PC-3 (cell line): ENCODE data around the gene RFX7. TPM values are rescaled to one million over a fixed set of nuclear protein-coding genes. Genes with fewer than 3 reads are reported as not detected.

Source experiments
- ATAC-seq: fragments of 200-7000 bp; cut with Tn5 transposase; 2 replicates; pipeline ENCODE4 v1.9.1; 2020; ENCODE audit warnings: mild to moderate bottlenecking, moderate library complexity
- BruUV-seq: library from RNA; stranded (reverse); fragments of 400-500 nt; replicated peaks from 2 replicates; lab custom pipeline; 2021; lab: Mats Ljungman, UMichigan
- CTCF ChIA-PET: fragments of 300-600 bp; sonication (Branson Sonifier 250); formaldehyde crosslinking; loops from one replicate; lab custom pipeline; 2022; ENCODE audit warnings: antibody characterized with exemption; lab: Charles Lee
- POLR2A ChIA-PET: fragments of 300-600 bp; sonication (Branson Sonifier 250); formaldehyde crosslinking; loops from one replicate; lab custom pipeline; 2022; ENCODE audit warnings: antibody characterized with exemption; ENCODE audit not compliant: unreplicated experiment; lab: Charles Lee
- DNase-seq: peaks from one replicate; pipeline ENCODE4 v3.0.0-alpha.2; 2015
- H2AFZ ChIP-seq: fragments of 300-600 bp; sonication (generic); 2 replicates; pipeline ENCODE4 v1.6.0; 2016; ENCODE audit warnings: antibody characterized with exemption, low read length
- H3F3A ChIP-seq: fragments of 300-600 bp; sonication (generic); one replicate; pipeline ENCODE4 v1.6.0; 2017; ENCODE audit warnings: antibody characterized with exemption, low read length, control low read depth, mild to moderate bottlenecking; ENCODE audit not compliant: unreplicated experiment
- H3K27ac ChIP-seq: fragments of 300-600 bp; sonication (generic); 2 replicates; pipeline ENCODE4 v1.5.1; 2016; ENCODE audit warnings: mild to moderate bottlenecking, low read length
- H3K27me3 ChIP-seq: fragments of 300-600 bp; sonication (generic); 2 replicates; pipeline ENCODE4 v1.6.1; 2016; ENCODE audit warnings: low read length, mixed read lengths
- H3K36me3 ChIP-seq: fragments of 300-600 bp; sonication (generic); 2 replicates; pipeline ENCODE4 v1.6.1; 2016; ENCODE audit warnings: low read depth, mixed run types, low read length, mixed read lengths
- H3K4me1 ChIP-seq: fragments of 300-600 bp; sonication (generic); 2 replicates; pipeline ENCODE4 v1.5.1; 2016; ENCODE audit warnings: low read length; ENCODE audit not compliant: insufficient read depth
- H3K4me2 ChIP-seq: fragments of 300-600 bp; sonication (generic); 2 replicates; pipeline ENCODE4 v1.6.0; 2016; ENCODE audit warnings: low read length
- H3K4me3 ChIP-seq: fragments of 300-600 bp; sonication (generic); 2 replicates; pipeline ENCODE4 v1.5.1; 2016; ENCODE audit warnings: mild to moderate bottlenecking, low read length, mixed read lengths
- H3K79me2 ChIP-seq: fragments of 300-600 bp; sonication (generic); 2 replicates; pipeline ENCODE4 v1.6.1; 2017; ENCODE audit warnings: low read length, mixed read lengths
- H3K9ac ChIP-seq: fragments of 300-600 bp; sonication (generic); 2 replicates; pipeline ENCODE4 v1.6.0; 2016; ENCODE audit warnings: mild to moderate bottlenecking, low read length
- H3K9me2 ChIP-seq: fragments of 300-600 bp; sonication (generic); replicated peaks from 2 replicates; pipeline ENCODE4 v1.6.1; 2016; ENCODE audit warnings: mixed run types, low read length, mixed read lengths
- H3K9me3 ChIP-seq: fragments of 300-600 bp; sonication (generic); 2 replicates; pipeline ENCODE4 v1.6.1; 2016; ENCODE audit warnings: low read length, mixed read lengths
- H4K20me1 ChIP-seq: fragments of 300-600 bp; sonication (generic); 2 replicates; pipeline ENCODE4 v1.6.1; 2016; ENCODE audit warnings: low read length, mixed read lengths
- CTCF ChIP-seq: fragments of 300-600 bp; sonication (generic); conservative IDR thresholded peaks from 2 replicates; pipeline ENCODE4 v1.5.1; 2017; ENCODE audit warnings: antibody characterized with exemption, low read depth, mild to moderate bottlenecking, low read length
- EZH2 ChIP-seq: fragments of 300-600 bp; sonication (generic); IDR thresholded peaks from one replicate; pipeline ENCODE4 v1.6.1; 2017; ENCODE audit warnings: antibody characterized with exemption, mild to moderate bottlenecking, low read length; ENCODE audit not compliant: unreplicated experiment
- EZH2phosphoT487 ChIP-seq: fragments of 300-600 bp; sonication (generic); IDR thresholded peaks from 2 replicates; pipeline ENCODE4 v1.6.1; 2018; ENCODE audit warnings: mild to moderate bottlenecking, antibody characterized with exemption, low read length, borderline replicate concordance
- intact Hi-C: fragments of 100-400 bp; cut with micrococcal nuclease; formaldehyde crosslinking; loops from 2 replicates; pipeline ENCODE4 v1.9.0; 2023
- total RNA-seq: library from RNA; depleted of rRNA; stranded (reverse); fragments of >200 nt; gene quantifications from 2 replicates; pipeline ENCODE4 v1.2.3, GENCODE V29; 2014

The RFX7 gene
- total RNA-seq, 1 experiment from 2014 or later: 2.8 TPM

- POLR2A ChIA-PET: no interaction called here
- no peak for TF ChIP-seq EZH2phosphoT487
- no peak for TF ChIP-seq EZH2
- TF ChIP-seq CTCF: no peak
- H3K79me2 ChIP-seq: peaks cover 49% of the 10 kb centered on the region
- BruUV-seq: no TSS peak
- intact Hi-C loops: no loop called here
- CTCF ChIA-PET: no interaction called here
- no peaks in the 10 kb centered on the region for H3K27me3 ChIP-seq
- H2AFZ ChIP-seq: no peak overlapping the region
- DNase-seq (no peak), ATAC-seq (no peak)
- H3K4me1 ChIP-seq: no peaks in the 10 kb centered on the region
- no peaks in the 10 kb centered on the region for H3K9me2 ChIP-seq
- H3K36me3 ChIP-seq: no peaks in the 10 kb centered on the region
- no peak overlapping the region for H3K4me2 ChIP-seq
- H3F3A ChIP-seq: no peaks in the 10 kb centered on the region
- no peak overlapping the region for H3K9ac ChIP-seq
- no peaks in the 10 kb centered on the region for H3K9me3 ChIP-seq
- no peaks in the 10 kb centered on the region for H4K20me1 ChIP-seq
- H3K27ac ChIP-seq: no peak overlapping the region
- no peak overlapping the region for H3K4me3 ChIP-seq
These were observed 32.6 kb downstream of the RFX7 start for GRCh38 chr15:56211064-56211463.

- ChIA-PET CTCF (no interaction called here), POLR2A (no interaction called here)
- Histone ChIP-seq H3K79me2 (peaks cover 61% of the 10 kb centered on the region), H3K9me2 (no peaks in the 10 kb centered on the region), H4K20me1 (no peaks in the 10 kb centered on the region), H3K4me2 (no peak overlapping the region), H3K36me3 (no peaks in the 10 kb centered on the region), H3K27ac (no peak overlapping the region), H3F3A (no peaks in the 10 kb centered on the region), H3K27me3 (no peaks in the 10 kb centered on the region), H3K4me3 (no peak overlapping the region), H3K9me3 (no peaks in the 10 kb centered on the region), H3K4me1 (no peaks in the 10 kb centered on the region), H2AFZ (no peak overlapping the region), H3K9ac (no peak overlapping the region)
- no TSS peak for BruUV-seq
- TF ChIP-seq EZH2phosphoT487 (no peak), CTCF (no peak), EZH2 (no peak)
- no peak for DNase-seq
- intact Hi-C loops: no loop called here
- no peak for ATAC-seq
These were observed 35.0 kb downstream of the RFX7 start for GRCh38 chr15:56208641-56209155.

GRCh38 chr15:56208185-56208584 lies 35.5 kb downstream of the RFX7 start:
- no peak overlapping the region for H3K4me2 ChIP-seq
- H3K9ac ChIP-seq: no peak overlapping the region
- no TSS peak for BruUV-seq
- no peaks in the 10 kb centered on the region for H3K36me3 ChIP-seq
- intact Hi-C loops: no loop called here
- ChIA-PET CTCF (no interaction called here), POLR2A (no interaction called here)
- H3F3A ChIP-seq: no peaks in the 10 kb centered on the region
- no peaks in the 10 kb centered on the region for H3K27me3 ChIP-seq
- H4K20me1 ChIP-seq: no peaks in the 10 kb centered on the region
- H3K4me3 ChIP-seq: no peak overlapping the region
- no peak overlapping the region for H3K27ac ChIP-seq
- H3K79me2 ChIP-seq: peaks cover 61% of the 10 kb centered on the region
- no peaks in the 10 kb centered on the region for H3K9me2 ChIP-seq
- H3K9me3 ChIP-seq: no peaks in the 10 kb centered on the region
- TF ChIP-seq CTCF (no peak), EZH2phosphoT487 (no peak), EZH2 (no peak)
- DNase-seq (no peak), ATAC-seq (no peak)
- no peaks in the 10 kb centered on the region for H3K4me1 ChIP-seq
- no peak overlapping the region for H2AFZ ChIP-seq
